Activated CD4-positive, alpha-beta T cell treated with anti-CD3 and anti-CD28 coated beads for 48 hours (primary cell): ENCODE results near the gene TTF1.
"Not testable (repeated sequence)": the region's sequence is repeated elsewhere in the genome, so short reads cannot be mapped to it uniquely, and the experiment has no call there.

ENCODE experiments used
- DNase-seq: peaks from one replicate; pipeline ENCODE4 v3.0.0-alpha.2; 2020

Gene TTF1

GRCh38 chr9:132410642-132411041 is 4.0 kb upstream of the TTF1 start:
- DNase-seq, result peak; percentile 15

DNA sequence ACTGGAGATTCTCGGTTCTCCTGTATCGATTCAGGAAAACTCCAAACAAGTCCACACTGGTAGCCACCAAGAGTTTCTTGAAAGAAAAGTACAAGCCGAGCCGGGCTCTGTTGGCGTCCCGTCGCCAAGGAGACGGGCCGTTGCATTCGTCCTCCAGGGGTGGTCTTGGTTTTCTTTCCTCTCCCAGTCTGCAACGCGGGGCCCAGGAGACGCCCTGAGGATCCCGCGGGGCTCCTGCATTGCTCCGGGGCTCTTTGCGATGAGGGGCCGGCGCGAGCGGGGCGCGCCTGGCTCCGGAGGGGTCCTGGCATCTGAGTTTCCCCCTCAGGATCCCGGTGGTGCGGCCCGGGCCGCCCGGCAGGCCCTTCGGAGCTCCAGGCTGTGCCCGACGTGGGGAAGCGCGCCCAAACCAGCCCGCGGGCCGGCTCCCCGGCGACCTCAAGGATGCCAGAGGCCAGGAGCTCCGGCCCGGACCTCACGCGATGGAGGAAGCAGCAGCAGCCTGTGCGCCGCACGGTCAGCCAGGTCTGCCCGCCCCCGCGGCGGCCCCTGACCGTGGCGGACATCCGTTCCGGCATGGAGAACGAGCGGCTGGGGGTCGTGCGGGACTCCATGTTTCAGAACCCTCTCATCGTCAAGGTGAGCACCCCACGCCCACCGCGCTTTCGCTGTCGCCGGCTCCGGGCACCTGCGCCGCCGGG is 3.3 kb upstream of the TTF1 start, which contains the start of gene CFAP77:
TSS of gene CFAP77 (plus strand) at position 384 of the 701 bp plus-strand sequence. CDS start at position 445, 61 bp downstream.
- DNase-seq, result peak; percentile 48

DNA sequence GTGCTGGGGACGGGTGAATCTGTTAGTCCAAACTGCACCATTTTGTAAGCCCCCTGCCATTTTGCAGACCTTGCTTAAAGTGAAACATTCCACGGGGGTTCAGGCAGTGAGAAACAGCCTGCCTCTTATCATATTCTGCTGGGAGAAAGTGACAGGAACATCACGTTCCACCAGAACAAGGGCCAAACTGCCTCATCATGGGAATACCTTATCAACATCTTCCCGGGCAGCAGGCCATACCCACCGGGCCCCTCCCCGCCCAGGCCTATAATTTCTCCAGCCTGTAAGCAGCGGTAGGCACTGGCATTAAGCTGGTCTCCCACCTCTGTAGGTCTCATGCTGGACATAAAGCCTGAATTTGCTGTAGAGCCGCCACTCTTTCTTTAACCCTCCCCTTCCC is 1.9 kb upstream of the TTF1 start:
- no peak for DNase-seq

GRCh38 chr9:132407196-132407595 is 556 bp upstream of the TTF1 start:
- no peak for DNase-seq

DNA sequence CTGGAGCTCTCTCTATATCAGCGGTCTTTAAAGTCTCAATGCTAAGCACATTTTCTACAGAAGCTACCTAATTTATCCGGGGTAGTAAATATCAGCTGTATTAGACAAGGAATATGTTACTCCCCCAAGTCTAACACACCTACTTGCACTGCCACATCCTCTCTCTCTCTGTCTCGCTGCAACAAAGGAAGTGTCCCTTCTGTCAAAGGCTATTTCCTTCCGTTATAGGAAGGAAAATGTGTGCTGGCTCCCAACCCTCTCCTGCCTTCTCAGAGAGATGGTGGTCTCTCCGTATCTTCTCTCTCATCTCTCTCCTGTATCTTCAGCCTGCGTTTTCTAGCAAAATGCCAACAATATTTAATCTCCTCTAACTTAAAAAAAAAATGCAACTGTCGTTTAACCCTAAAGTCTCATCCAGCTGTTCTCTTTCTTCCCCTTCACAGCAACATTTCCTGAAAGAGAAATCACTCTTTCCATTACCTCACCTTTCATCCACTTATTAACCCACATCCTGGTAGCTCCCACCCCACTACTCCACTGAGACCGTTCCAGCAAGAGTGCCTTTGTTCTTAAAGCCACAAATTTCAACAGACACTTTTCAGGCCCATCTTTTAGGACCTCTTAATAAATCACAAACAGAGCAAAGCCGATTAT is 2.3 kb downstream of the TTF1 start:
- peak; percentile 32 for DNase-seq

DNA sequence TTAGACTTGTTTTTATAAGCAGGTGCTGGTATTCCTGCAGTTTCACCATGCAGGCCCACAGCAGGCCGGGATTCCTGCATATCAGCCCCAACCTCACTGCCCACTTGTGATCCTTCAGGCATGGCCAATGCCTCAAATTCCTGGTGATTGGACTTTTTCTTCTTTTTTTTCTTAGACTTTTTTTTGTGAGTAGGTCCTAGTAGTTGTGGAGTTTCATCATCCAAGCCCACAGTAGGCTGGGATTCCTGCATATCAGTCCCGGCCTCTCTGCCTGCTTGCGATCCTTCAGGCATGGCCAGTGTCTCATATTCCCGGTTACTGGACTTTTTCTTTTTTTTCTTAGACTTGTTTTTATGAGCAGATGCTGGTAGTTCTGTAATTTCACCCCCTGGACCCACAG is 4.8 kb downstream of the TTF1 start:
- DNase-seq, result no peak

- DNase-seq, result no peak
These were observed 11.1 kb downstream of the TTF1 start for GRCh38 chr9:132395560-132395959.

DNA sequence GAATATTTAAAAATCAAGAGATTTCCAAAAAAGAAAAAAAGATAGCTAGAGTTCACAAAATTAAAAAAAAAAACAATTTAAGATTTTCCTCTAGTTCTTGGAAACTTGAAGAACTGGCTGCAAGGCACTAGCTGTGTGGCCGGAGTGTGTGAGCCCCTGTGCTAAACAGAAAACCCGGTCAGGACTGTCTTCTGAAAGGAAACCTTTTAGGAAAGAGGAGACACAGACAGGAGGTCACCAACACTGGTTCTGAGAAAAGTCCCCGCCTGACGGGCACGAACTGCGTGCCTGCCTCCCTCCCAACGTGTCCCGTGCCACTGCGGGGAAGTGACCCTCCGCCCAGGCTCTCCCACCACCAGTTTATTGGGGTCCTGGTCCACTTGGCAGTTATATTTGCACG is 15.2 kb downstream of the TTF1 start:
- no peak for DNase-seq

GRCh38 chr9:132390966-132391365 is 15.7 kb downstream of the TTF1 start:
- DNase-seq, result no peak

DNA sequence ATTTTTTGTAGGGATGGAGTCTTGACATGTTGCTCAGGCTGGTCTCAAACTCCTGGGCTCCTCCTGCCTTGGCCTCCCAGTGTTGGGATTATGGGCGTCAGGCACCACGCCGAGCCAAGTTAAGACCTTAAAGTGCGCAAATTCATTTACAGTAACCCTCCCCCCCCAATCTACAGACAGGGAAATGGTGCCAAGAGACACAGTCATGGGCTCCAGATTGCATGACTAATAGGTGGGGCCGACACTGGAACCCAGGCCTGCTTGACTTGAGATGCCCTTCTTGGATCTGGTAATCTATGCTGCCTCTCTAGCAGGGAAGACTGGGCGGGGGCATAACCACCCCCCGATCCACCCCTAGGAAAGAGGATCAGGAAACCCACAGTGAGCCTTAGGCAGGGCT is 19.5 kb downstream of the TTF1 start:
- no peak for DNase-seq

DNA sequence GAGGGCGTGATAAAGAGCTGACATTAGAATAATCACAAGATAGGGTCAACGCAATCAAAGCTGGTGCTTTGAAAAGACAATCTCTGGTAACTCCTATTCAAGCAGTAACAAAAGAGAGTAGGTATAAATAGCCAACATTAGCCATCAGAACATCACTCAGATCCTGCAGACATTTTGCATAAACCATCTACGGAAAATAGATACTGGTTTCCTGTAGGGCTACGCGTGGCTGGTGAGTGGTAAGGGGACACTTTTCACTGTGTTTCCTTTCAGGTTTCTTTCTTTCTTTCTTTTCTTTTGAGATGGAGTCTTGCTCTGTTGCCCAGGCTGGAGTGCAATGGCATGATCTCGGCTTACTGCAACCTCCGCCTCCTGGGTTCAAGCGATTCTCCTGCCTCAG is 22.3 kb downstream of the TTF1 start:
- DNase-seq, result no peak

DNA sequence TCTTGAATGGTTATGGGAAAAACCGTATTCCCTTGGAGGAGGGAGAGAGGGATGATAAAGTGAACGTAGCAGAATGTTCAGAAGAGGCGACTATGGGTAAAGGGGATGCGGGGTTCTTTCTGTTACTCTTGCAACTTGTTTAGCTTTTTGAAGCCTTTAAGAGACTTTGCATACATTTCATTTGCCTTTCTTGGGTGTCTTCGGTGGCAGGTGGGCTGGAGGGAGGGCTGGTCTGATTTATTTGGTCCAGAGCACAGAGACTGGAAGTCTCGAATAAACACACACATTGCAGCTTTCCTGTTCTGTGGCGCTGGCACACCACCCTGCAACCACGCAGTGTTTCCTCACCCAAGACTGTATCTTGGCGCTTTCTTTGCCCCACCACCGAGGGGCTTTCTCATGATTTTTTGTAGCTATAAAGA is 23.2 kb downstream of the TTF1 start:
- DNase-seq, result no peak

DNA sequence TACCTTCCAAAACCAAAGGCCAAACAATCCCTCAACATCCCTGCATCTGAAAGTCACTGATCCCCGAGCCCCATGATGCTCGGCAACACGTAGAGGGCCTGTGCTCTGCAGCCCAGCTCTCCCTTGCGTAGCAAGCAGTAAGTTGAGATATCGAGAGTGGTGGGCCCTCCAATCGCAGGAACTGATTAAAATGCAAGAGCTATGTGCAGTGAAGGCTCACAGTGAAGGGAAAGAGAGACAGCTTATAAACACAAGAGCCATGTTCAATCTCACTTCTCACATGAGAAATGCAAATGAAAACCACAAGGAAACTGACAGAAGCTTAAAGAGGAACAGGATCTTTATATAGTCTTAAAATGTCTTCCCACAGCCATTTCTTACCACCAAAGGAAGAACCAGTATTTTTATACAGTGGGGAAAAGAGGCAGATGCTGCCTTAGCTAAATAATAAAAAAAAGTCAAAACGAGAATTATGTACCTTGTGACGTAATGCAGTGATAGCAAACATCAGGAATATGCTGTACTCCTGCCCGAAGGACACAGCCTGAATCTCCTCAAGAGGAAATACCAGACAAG is 24.6 kb downstream of the TTF1 start:
- DNase-seq, result no peak

GRCh38 chr9:132378416-132378815 is 28.2 kb downstream of the TTF1 start:
- DNase-seq, result not testable (repeated sequence)

GRCh38 chr9:132377769-132378168 is 28.9 kb downstream of the TTF1 start:
- DNase-seq, result not testable (repeated sequence)

GRCh38 chr9:132372177-132373095 is 34.2 kb downstream of the TTF1 start:
- no peak for DNase-seq

- no peak for DNase-seq
These were observed 36.0 kb downstream of the TTF1 start for GRCh38 chr9:132370592-132370991.

DNA sequence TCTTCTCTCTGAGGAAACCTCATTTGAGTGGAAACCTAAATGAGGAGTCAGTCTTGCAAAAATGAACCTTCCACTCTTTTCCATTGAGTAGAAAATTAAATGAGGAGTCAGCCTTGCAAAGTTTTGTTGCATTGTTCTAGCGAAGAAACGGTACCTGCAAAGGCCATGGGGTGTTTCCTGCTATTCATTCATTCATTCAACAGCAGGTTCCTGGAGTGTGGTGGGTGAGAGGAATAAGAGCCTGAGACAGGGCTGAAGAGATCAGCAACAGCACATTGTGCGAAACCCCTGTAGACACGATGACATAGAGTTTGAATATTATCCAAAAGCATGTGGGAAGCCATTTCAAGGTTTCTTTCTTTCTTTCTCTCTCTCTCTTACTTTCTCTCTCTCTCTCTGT is 37.2 kb downstream of the TTF1 start:
- no peak for DNase-seq

DNA sequence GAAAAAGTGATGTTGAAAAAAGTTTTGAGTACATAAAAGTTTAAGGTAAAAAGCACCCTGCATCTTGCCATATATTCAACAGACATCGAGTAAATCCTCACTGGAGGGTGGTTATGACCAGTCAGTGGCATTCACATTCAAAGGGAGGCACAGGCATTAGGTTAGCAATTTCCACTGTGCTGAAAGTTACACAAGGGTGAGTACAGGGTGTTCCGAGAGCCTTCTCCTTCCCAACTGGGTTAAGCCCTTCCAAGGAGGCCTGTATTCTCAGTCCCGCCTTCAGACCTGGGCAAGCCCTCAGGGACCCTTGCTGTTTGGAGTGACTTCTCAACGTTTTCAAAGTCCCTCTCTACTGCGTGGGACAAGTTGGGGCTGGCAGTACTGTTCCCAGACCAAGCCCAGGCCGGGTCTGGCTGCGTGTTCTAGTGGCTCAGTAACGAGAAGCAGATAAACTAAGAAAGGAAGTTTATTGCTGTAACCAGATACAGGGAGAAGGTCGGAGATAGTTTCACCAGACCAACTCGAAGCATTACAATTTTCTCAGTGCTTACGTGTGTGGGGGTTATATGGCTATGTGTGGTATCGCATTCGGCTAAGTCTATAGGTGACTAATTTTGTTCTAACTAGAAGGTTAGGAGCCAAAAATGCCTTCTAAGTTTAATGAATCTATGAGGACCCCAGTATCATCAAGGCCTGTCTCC is 38.9 kb downstream of the TTF1 start:
- no peak for DNase-seq

DNA sequence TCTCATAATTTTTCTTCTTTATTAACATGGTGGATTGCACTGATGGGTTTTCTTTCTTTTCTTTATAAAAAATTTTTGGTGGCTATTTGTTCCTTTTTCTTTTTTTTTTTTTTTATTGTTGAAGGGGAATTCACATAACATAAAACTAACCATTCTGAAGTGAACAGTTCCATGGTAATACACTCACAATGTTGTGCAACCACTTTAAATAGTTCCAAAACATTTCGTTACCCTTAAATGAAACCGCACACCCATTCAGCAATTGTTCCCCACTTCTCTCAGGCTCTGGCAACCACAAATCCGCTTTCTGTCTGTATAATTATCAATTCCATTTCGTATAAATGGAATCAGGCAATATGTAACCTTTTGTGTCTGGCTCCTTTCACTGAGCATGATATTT is 40.2 kb downstream of the TTF1 start:
- no peak for DNase-seq

DNA sequence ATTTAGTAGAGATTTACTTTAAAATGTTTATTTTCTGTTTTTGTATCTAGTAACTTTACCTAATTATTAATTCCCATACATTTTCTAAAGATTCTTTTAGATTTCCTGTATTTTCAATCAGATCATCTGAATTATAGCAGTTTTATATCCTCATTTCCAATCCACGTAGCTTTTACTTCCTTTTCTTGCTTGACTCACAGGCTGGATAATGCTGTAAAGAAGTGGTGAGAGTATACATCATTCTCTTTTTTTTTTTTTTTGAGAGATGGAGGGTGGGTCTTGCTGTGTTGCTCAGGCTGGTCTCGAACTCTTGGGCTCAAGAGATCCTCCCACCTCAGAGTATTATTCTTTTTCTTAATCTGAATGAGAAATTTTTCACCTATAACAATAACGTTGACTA is 40.7 kb downstream of the TTF1 start:
- DNase-seq, result no peak

- DNase-seq, result no peak
These were observed 42.6 kb downstream of the TTF1 start for GRCh38 chr9:132364068-132364467.

GRCh38 chr9:132357764-132358163 is 48.9 kb downstream of the TTF1 start:
- no peak for DNase-seq
